HepG2 (cell line): ENCODE measurements around the gene FAHD2A. TPM values are rescaled to one million over a fixed set of nuclear protein-coding genes. Genes with fewer than 3 reads are reported as not detected.
A peak's percentile ranks its signal among the peaks of the same experiment; 100 is the strongest.

Source experiments
- ARNT ChIP-seq: fragments of 450-650 bp; IDR thresholded peaks from 2 replicates; pipeline ENCODE4 v1.6.1; 2017
- ARNTL ChIP-seq: sonication (generic); formaldehyde crosslinking; IDR thresholded peaks from 2 replicates; pipeline ENCODE4 v1.4.0; 2020; ENCODE audit warnings: mild to moderate bottlenecking, missing genetic modification reagents
- CBX5 ChIP-seq: sonication (generic); formaldehyde crosslinking; IDR thresholded peaks from 2 replicates; pipeline ENCODE4 v1.4.0; 2020; ENCODE audit warnings: missing genetic modification reagents, borderline replicate concordance
- HNF4G ChIP-seq, 2 experiments: sonication (generic) in 1 of 2; formaldehyde crosslinking in 1 of 2; IDR thresholded peaks; 2 replicates each; pipeline versions ENCODE4 v1.4.0 to v1.6.1; 2011 to 2020; ENCODE audit warnings: borderline replicate concordance in 2 of 2, low read depth in 2 of 2, mild to moderate bottlenecking in 2 of 2, low read length in 1 of 2, missing genetic modification reagents in 1 of 2, moderate library complexity in 1 of 2
- MLXIP ChIP-seq: sonication (generic); formaldehyde crosslinking; IDR thresholded peaks from 2 replicates; pipeline ENCODE4 v1.9.0; 2021; ENCODE audit warnings: missing genetic modification reagents, borderline replicate concordance
- PRDM10 ChIP-seq: sonication (generic); formaldehyde crosslinking; IDR thresholded peaks from 2 replicates; pipeline ENCODE4 v1.4.0; 2020; ENCODE audit warnings: low read depth, missing genetic modification reagents
- ZNF546 ChIP-seq: sonication (generic); formaldehyde crosslinking; conservative IDR thresholded peaks from 2 replicates; pipeline ENCODE4 v1.8.1; 2023; ENCODE audit warnings: mild to moderate bottlenecking, missing genetic modification reagents
- ZNF570 ChIP-seq: sonication (generic); formaldehyde crosslinking; IDR thresholded peaks from 2 replicates; pipeline ENCODE4 v1.4.0; 2020; ENCODE audit warnings: mild to moderate bottlenecking, missing genetic modification reagents, borderline replicate concordance
- ZNF674 ChIP-seq: sonication (generic); formaldehyde crosslinking; IDR thresholded peaks from 2 replicates; pipeline ENCODE4 v1.5.0; 2020; ENCODE audit warnings: low read depth, mild to moderate bottlenecking, missing genetic modification reagents
- polyA plus RNA-seq, 8 experiments: library from polyadenylated mRNA; depleted of rRNA in 3 of 8; stranded (reverse) in 7 of 8; unstranded in 1 of 8; fragments of >200 nt; fragmentation: Illumina TruSeq in 4 of 8; extraction: Trizol in 4 of 8; gene quantifications; 2 replicates each; pipeline versions ENCODE4 v1.2.1 to v1.2.3, GENCODE V29; 2011 to 2016; ENCODE audit warnings: low read depth in 4 of 8, missing spikeins in 1 of 8, mixed read lengths in 1 of 8; ENCODE audit not compliant: insufficient read depth in 1 of 8
- total RNA-seq, 5 experiments: library from RNA; depleted of rRNA; stranded (reverse); fragments of >200 nt; fragmentation: Illumina TruSeq; extraction: Trizol; gene quantifications; 2 replicates each; pipeline ENCODE4 v1.2.3, GENCODE V29; 2016; ENCODE audit warnings: low read depth in 1 of 5
- TF ChIP-seq, protein P1 (sequence below): sonication (generic); formaldehyde crosslinking; IDR thresholded peaks from 2 replicates; pipeline ENCODE4 v1.4.0; 2020; ENCODE audit warnings: mild to moderate bottlenecking, missing genetic modification reagents, borderline replicate concordance

FAHD2A gene
- total and polyA plus RNA-seq, 2 of the 13 experiments (the other 11 are each of a cell fraction or from before 2014, with no cell fraction given) = 34.0 to 44.2 TPM

GRCh38 chr2:95402370-95403203 lies at the start of gene FAHD2A (continued):
- TF ChIP-seq PRDM10 (CRISPR knock-in tag) (no peak), ARNTL (peak; percentile 47; the same call in 1 of the 2 replicates), ZNF546 (CRISPR knock-in tag) (0 out of 2 replicates have a peak, but pooled peaks have one; percentile 67), ARNT (no peak), CBX5 (CRISPR knock-in tag) (peak; percentile 37; the same call in 1 of the 2 replicates), MLXIP (CRISPR knock-in tag) (0 out of 2 replicates have a peak, but pooled peaks have one; percentile 11), ZNF570 (CRISPR knock-in tag) (no peak), HNF4G (IDR thresholded peaks at IDR 0.05; ENCODE audit: borderline replicate concordance, low read depth, low read length) (peak; percentile 65), HNF4G (CRISPR knock-in tag; IDR thresholded peaks at IDR 0.05; ENCODE audit: borderline replicate concordance, low read depth) (peak; percentile 89), ZNF674 (CRISPR knock-in tag) (0 out of 2 replicates have a peak, but pooled peaks have one; percentile 53)
- TF ChIP-seq, protein P1, sequence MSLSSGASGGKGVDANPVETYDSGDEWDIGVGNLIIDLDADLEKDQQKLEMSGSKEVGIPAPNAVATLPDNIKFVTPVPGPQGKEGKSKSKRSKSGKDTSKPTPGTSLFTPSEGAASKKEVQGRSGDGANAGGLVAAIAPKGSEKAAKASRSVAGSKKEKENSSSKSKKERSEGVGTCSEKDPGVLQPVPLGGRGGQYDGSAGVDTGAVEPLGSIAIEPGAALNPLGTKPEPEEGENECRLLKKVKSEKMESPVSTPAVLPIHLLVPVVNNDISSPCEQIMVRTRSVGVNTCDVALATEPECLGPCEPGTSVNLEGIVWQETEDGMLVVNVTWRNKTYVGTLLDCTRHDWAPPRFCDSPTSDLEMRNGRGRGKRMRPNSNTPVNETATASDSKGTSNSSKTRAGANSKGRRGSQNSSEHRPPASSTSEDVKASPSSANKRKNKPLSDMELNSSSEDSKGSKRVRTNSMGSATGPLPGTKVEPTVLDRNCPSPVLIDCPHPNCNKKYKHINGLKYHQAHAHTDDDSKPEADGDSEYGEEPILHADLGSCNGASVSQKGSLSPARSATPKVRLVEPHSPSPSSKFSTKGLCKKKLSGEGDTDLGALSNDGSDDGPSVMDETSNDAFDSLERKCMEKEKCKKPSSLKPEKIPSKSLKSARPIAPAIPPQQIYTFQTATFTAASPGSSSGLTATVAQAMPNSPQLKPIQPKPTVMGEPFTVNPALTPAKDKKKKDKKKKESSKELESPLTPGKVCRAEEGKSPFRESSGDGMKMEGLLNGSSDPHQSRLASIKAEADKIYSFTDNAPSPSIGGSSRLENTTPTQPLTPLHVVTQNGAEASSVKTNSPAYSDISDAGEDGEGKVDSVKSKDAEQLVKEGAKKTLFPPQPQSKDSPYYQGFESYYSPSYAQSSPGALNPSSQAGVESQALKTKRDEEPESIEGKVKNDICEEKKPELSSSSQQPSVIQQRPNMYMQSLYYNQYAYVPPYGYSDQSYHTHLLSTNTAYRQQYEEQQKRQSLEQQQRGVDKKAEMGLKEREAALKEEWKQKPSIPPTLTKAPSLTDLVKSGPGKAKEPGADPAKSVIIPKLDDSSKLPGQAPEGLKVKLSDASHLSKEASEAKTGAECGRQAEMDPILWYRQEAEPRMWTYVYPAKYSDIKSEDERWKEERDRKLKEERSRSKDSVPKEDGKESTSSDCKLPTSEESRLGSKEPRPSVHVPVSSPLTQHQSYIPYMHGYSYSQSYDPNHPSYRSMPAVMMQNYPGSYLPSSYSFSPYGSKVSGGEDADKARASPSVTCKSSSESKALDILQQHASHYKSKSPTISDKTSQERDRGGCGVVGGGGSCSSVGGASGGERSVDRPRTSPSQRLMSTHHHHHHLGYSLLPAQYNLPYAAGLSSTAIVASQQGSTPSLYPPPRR (CRISPR knock-in tag) = 0 out of 2 replicates have a peak, but pooled peaks have one; percentile 45
